Measurements from ENCODE around the gene CASK.
A peak's percentile ranks its signal among the peaks of the same experiment; 100 is the strongest.

CASK gene, protein sequence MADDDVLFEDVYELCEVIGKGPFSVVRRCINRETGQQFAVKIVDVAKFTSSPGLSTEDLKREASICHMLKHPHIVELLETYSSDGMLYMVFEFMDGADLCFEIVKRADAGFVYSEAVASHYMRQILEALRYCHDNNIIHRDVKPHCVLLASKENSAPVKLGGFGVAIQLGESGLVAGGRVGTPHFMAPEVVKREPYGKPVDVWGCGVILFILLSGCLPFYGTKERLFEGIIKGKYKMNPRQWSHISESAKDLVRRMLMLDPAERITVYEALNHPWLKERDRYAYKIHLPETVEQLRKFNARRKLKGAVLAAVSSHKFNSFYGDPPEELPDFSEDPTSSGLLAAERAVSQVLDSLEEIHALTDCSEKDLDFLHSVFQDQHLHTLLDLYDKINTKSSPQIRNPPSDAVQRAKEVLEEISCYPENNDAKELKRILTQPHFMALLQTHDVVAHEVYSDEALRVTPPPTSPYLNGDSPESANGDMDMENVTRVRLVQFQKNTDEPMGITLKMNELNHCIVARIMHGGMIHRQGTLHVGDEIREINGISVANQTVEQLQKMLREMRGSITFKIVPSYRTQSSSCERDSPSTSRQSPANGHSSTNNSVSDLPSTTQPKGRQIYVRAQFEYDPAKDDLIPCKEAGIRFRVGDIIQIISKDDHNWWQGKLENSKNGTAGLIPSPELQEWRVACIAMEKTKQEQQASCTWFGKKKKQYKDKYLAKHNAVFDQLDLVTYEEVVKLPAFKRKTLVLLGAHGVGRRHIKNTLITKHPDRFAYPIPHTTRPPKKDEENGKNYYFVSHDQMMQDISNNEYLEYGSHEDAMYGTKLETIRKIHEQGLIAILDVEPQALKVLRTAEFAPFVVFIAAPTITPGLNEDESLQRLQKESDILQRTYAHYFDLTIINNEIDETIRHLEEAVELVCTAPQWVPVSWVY

DNA sequence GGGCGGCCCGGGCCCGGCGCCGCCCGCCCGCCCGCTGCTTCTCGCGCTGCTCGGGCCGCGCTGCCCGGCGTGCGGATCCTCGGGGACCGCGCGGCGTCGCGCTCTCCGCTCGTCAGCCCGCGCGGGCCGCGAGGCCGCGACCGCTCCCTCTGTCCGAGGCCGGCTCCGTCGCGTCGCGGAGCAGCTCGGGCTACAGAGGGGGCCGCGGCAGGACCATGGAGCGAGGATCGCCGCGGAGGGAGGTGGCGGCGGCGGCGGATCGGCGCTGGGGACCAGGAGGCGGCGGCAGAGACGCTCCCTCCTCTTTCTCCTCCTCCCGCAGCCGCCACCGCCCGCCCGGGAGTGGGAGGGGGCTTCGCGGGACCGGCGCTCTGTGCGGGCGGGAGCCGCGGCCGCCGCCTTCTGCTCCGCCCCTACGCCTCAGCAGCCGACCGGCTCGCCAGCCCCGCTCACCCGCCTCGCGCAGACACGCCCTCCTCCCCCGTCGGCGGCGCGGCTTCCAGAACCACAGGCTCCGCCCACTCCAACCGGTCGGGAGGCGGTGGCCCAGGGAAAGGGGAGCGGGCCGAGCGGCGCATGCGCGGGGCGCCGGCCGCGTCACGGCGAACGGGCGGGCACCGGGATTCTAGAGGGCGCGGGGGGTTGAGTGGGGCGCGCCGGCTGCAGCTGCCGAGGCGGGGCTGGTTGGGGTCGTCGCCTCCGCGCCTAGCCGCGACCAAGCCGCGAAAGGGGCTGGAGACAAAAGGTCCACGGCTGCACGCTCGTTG is at the start of gene CASK:
TSS of gene CASK (minus strand) at position 344 of the 767 bp plus-strand sequence. CDS start 566 bp downstream, outside the sequence.
- Histone ChIP-seq H3K9me3 (replicated peaks in 1 of 11) (peaks cover 0 to 8% (median 5%) of the 10 kb centered on the region in 11 experiments; a peak in 7 of 22 replicates), H3K27ac (peak within 1 kb of the TSS; percentile 66 to 89 (median 84); a peak in 21 of 22 replicates), H3K27me3 (peaks cover 76 to 90% (median 87%) of the 10 kb centered on the region in 11 experiments), H4K20me1 (peaks cover 0 to 30% (median 0%) of the 10 kb centered on the region in 11 experiments; a peak in 8 of 22 replicates), H3K4me3 (peak within 1 kb of the TSS; percentile 66 to 82 (median 74)), H3K4me1 (peaks cover 0 to 10% (median 0%) of the 10 kb centered on the region in 10 experiments; a peak in 1 of 20 replicates), H3K4me2 (peak within 1 kb of the TSS; percentile 62 to 82 (median 77)), H3K9ac (peak within 1 kb of the TSS; percentile 81 to 91 (median 86)), H3K36me3 (no peaks in the 10 kb centered on the region)
- no peak for TF ChIP-seq Cebpa-rat (IDR thresholded peaks at IDR 0.05)

DNA sequence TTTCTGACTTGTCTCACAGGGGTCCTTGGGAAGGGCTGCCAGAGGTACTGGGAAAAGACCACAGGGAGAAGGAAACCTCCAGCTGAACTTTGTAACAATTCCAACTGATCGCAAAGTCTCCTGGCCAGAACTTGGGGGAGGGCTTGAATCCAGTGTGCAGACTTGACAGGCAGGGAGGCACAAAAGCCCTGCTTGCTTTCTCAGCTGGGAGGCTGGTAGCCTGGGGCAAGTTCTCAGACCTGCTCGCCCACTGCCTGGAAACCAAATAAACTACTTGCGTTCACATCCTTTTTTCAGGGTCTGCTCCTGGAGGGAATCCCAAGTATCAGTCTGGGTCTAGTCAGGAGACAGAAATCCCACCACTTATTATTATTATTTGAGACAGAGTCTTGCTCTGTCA is 48.0 kb upstream of the CASK start:
- peaks cover 0 to 6% (median 0%) of the 10 kb centered on the region in 10 experiments; a peak in 1 of 20 replicates for H3K4me1 ChIP-seq
- TF ChIP-seq Cebpa-rat (IDR thresholded peaks at IDR 0.05), result no peak
- no peak overlapping the region for H3K4me2 ChIP-seq
- H3K27me3 ChIP-seq, result peaks cover 28 to 100% (median 79%) of the 10 kb centered on the region in 11 experiments; a peak in 21 of 22 replicates
- H3K36me3 ChIP-seq, result no peaks in the 10 kb centered on the region
- peaks cover 0 to 14% (median 0%) of the 10 kb centered on the region in 11 experiments; a peak in 1 of 22 replicates for H3K9me3 ChIP-seq (replicated peaks in 1 of 11)
- no peak overlapping the region for H3K4me3 ChIP-seq
- H3K27ac ChIP-seq, result no peak overlapping the region
- no peak overlapping the region for H3K9ac ChIP-seq
- no peaks in the 10 kb centered on the region; a peak in 2 of 22 replicates for H4K20me1 ChIP-seq

DNA sequence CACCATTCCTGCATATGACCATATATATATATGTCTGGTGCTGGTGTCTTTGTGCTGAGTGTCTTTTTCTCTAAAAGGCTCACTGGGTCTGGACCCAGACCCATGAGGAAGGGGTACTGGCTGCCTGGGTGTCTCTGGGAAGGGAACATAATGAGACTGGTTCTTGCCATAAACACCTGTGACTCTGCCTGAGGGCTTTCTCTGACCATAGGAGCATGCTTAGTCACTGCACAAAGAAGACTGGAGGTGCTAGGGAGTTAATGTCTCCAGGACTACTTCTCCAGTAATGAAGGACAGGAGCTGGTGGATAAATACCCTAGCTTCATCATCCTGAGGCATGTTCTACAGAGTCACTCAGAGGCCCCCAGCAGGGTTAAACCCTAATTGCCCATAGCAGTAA is 47.1 kb upstream of the CASK start:
- H3K36me3 ChIP-seq, result no peaks in the 10 kb centered on the region
- peaks cover 0 to 14% (median 0%) of the 10 kb centered on the region in 11 experiments; a peak in 1 of 22 replicates for H3K9me3 ChIP-seq (replicated peaks in 1 of 11)
- H3K27ac ChIP-seq, result no peak overlapping the region
- no peak overlapping the region for H3K4me3 ChIP-seq
- no peak overlapping the region for H3K9ac ChIP-seq
- no peak for TF ChIP-seq Cebpa-rat (IDR thresholded peaks at IDR 0.05)
- no peaks in the 10 kb centered on the region; a peak in 2 of 22 replicates for H4K20me1 ChIP-seq
- H3K27me3 ChIP-seq, result peaks cover 34 to 100% (median 87%) of the 10 kb centered on the region in 11 experiments; a peak in 21 of 22 replicates
- no peak overlapping the region for H3K4me2 ChIP-seq
- H3K4me1 ChIP-seq, result peaks cover 0 to 6% (median 0%) of the 10 kb centered on the region in 10 experiments; a peak in 1 of 20 replicates

DNA sequence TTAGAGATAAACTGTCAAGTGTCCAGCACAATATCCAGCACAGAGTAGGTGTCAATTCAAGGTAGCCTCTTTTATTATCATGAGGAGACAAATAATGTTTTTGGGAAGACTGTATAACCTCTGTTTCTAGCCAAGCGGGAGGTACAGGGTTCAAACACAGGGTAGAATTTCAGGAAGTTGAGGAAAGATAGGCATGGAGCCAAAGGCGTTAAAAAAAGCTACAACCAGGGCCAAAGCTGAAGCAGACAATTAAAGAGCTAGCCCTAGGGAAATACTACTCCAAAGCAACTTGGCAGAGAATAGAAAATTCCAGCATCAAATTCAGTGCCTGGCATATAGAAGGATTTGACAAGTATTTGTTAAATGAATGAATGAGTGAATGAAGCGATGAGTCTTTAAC is 40.0 kb upstream of the CASK start:
- H3K9ac ChIP-seq, result no peak overlapping the region
- H4K20me1 ChIP-seq, result no peaks in the 10 kb centered on the region; a peak in 1 of 22 replicates
- H3K27ac ChIP-seq, result no peak overlapping the region
- no peak overlapping the region for H3K4me2 ChIP-seq
- H3K9me3 ChIP-seq (replicated peaks in 1 of 11), result peaks cover 0 to 20% (median 0%) of the 10 kb centered on the region in 11 experiments; a peak in 2 of 22 replicates
- H3K27me3 ChIP-seq, result peaks cover 84 to 100% (median 99%) of the 10 kb centered on the region in 11 experiments
- TF ChIP-seq Cebpa-rat (IDR thresholded peaks at IDR 0.05), result no peak
- H3K36me3 ChIP-seq, result no peaks in the 10 kb centered on the region
- H3K4me3 ChIP-seq, result no peak overlapping the region
- H3K4me1 ChIP-seq, result no peaks in the 10 kb centered on the region

DNA sequence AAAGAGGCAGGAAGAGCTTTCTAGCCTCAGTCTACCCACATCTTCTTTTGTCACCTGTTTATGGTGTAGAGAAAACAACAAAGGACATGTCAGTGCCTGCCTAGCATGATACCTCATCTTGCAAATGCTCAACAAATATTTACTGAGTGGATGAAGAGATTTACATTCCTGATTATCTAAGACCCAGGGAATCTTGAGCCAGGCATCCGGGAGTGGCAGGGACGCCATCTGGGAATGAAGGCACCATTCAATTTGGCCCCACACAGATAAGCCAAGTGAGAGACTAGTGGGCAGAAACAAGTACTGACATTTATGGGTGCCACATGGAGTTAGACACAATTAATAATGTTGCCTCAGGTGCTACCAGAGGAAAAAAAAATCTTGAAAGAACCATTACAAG is 36.8 kb upstream of the CASK start:
- Histone ChIP-seq H3K27ac (no peak overlapping the region), H3K4me1 (no peaks in the 10 kb centered on the region), H3K9me3 (replicated peaks in 1 of 11) (peaks cover 0 to 28% (median 0%) of the 10 kb centered on the region in 11 experiments; a peak in 5 of 22 replicates), H3K4me3 (no peak overlapping the region), H3K36me3 (no peaks in the 10 kb centered on the region), H3K9ac (no peak overlapping the region), H4K20me1 (no peaks in the 10 kb centered on the region), H3K4me2 (no peak overlapping the region), H3K27me3 (peaks cover 92 to 100% (median 99%) of the 10 kb centered on the region in 11 experiments)
- TF ChIP-seq Cebpa-rat (IDR thresholded peaks at IDR 0.05), result no peak

DNA sequence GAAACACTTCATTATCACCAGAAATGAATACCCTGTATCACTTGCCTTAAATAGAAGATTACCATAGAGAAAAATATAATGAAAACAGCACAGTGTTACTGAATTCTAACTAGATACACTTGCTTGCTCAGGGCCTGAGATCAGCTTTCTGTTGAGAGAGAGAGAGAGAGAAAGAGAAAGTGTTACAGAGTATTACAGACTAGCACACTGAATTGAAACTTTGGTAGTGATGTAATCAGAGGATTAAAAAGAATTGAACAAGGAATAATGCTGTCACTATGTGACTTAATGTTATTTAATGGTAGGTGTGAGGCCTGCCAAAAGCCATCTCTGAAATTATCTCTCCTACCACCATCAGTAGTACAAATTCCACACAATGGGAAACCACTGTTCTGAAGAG is 35.5 kb upstream of the CASK start:
- no peak for TF ChIP-seq Cebpa-rat (IDR thresholded peaks at IDR 0.05)

DNA sequence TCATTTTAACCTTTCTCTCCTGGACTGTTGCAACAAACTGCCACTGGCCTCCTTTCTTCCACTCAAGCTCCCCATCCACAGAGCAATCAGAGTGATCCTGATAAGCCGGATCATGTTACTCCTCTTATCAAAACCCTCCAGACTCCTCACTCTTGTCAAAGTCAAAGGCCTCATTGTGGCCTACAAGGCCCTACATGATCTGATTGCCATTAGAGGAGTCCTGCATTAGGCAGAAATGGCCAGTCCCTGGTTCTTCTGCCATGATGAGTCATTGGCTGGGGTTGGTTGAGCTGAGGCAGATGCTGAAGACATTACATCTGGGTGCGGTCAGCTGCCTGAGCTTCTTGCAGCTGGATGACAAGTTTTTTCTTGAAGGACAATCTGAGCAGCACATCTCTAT is 32.7 kb upstream of the CASK start:
- Histone ChIP-seq H3K4me3 (no peak overlapping the region), H3K4me1 (no peaks in the 10 kb centered on the region), H3K9ac (no peak overlapping the region), H3K36me3 (no peaks in the 10 kb centered on the region), H4K20me1 (peaks cover 0 to 5% (median 0%) of the 10 kb centered on the region in 11 experiments; a peak in 1 of 22 replicates), H3K27me3 (peaks cover 93 to 100% (median 98%) of the 10 kb centered on the region in 11 experiments), H3K9me3 (replicated peaks in 1 of 11) (peaks cover 0 to 17% (median 0%) of the 10 kb centered on the region in 11 experiments; a peak in 5 of 22 replicates), H3K4me2 (no peak overlapping the region), H3K27ac (no peak overlapping the region)
- no peak for TF ChIP-seq Cebpa-rat (IDR thresholded peaks at IDR 0.05)

More for the DNA sequence above, 35.5 kb upstream of the CASK start:
- H3K27ac ChIP-seq, result no peak overlapping the region
- no peaks in the 10 kb centered on the region; a peak in 1 of 22 replicates for H4K20me1 ChIP-seq
- H3K27me3 ChIP-seq, result peaks cover 93 to 100% (median 99%) of the 10 kb centered on the region in 11 experiments
- no peaks in the 10 kb centered on the region for H3K36me3 ChIP-seq
- no peak overlapping the region for H3K9ac ChIP-seq
- H3K4me2 ChIP-seq, result no peak overlapping the region
- H3K4me1 ChIP-seq, result no peaks in the 10 kb centered on the region
- H3K9me3 ChIP-seq (replicated peaks in 1 of 11), result peaks cover 0 to 25% (median 0%) of the 10 kb centered on the region in 11 experiments; a peak in 6 of 22 replicates
- H3K4me3 ChIP-seq, result no peak overlapping the region

DNA sequence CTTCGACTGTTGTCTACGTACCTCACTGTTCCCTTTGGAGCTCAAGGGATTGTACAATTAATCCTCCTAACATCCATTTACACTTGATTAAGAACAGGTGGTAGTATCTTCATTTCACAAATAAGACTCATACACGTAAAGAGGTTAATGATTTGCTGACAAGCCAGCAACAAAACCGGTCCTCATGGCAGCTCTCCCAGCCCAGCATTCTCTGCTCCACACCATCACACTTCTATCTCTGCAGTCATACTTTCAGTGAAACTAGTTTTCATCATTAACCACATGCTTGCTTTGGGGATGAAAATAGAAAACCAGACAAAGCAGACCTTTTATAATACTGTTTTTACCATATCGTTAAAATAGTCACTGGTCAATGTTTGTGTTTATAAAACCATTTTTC is 28.7 kb upstream of the CASK start:
- H3K36me3 ChIP-seq, result no peaks in the 10 kb centered on the region
- TF ChIP-seq Cebpa-rat (IDR thresholded peaks at IDR 0.05), result no peak
- peaks cover 96 to 100% (median 98%) of the 10 kb centered on the region in 11 experiments for H3K27me3 ChIP-seq
- H3K4me3 ChIP-seq, result no peak overlapping the region
- H3K4me2 ChIP-seq, result no peak overlapping the region
- H3K27ac ChIP-seq, result no peak overlapping the region
- H3K9me3 ChIP-seq (replicated peaks in 1 of 11), result peaks cover 0 to 17% (median 0%) of the 10 kb centered on the region in 11 experiments; a peak in 5 of 22 replicates
- H3K9ac ChIP-seq, result no peak overlapping the region
- H3K4me1 ChIP-seq, result no peaks in the 10 kb centered on the region
- peaks cover 0 to 5% (median 0%) of the 10 kb centered on the region in 11 experiments; a peak in 2 of 22 replicates for H4K20me1 ChIP-seq
